ENCODE data around the gene GRIK4.

Gene GRIK4

DNA sequence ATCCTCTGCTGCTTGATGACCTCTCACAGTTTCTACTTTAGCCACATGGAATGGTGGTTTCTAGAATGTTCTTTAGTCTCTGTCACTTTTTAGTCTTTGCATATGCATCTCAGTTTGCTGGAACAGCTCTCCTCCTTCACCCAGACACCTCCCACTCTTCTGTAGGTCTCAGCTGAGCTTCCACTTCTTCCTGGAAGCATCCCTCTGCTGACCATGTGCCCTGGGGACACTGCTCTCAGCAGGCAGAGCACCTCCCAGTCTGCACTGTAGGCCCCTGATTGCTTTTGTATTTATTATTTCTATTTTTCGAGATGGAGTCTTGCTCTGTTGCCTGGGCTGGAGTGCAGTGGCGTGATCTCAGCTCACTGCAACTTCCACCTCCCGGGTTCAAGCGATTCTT, 84.0 kb downstream of the GRIK4 start:
- Histone ChIP-seq H2AFZ (ENCODE audit: low read length) (no peak overlapping the region), H3K79me2 (ENCODE audit: insufficient read depth, low read length) (no peaks in the 10 kb centered on the region), H3K4me2 (ENCODE audit: low read length) (no peak overlapping the region), H3K9ac (ENCODE audit: low read length) (no peak overlapping the region), H3K27me3 (ENCODE audit: insufficient read depth, low read length) (no peaks in the 10 kb centered on the region), H3K27ac (ENCODE audit: low read depth, low read length, poor library complexity, severe bottlenecking) (no peak overlapping the region), H3F3A (ENCODE audit: insufficient read depth, low read length) (no peaks in the 10 kb centered on the region), H3K36me3 (ENCODE audit: insufficient read depth, low read length) (no peaks in the 10 kb centered on the region), H3K4me1 (ENCODE audit: insufficient read depth, low read length, severe bottlenecking) (no peaks in the 10 kb centered on the region), H3K9me3 (ENCODE audit: low read length) (no peaks in the 10 kb centered on the region), H4K20me1 (ENCODE audit: insufficient read depth, low read length) (no peaks in the 10 kb centered on the region), H3K4me3 (ENCODE audit: low read depth, low read length, poor library complexity, severe bottlenecking) (no peak overlapping the region), H3K9me2 (ENCODE audit: low read depth, low read length) (no peaks in the 10 kb centered on the region)
- no peak for TF ChIP-seq EZH2 (IDR thresholded peaks at IDR 0.05; ENCODE audit: borderline replicate concordance, low read length)
- TF ChIP-seq, protein P1, sequence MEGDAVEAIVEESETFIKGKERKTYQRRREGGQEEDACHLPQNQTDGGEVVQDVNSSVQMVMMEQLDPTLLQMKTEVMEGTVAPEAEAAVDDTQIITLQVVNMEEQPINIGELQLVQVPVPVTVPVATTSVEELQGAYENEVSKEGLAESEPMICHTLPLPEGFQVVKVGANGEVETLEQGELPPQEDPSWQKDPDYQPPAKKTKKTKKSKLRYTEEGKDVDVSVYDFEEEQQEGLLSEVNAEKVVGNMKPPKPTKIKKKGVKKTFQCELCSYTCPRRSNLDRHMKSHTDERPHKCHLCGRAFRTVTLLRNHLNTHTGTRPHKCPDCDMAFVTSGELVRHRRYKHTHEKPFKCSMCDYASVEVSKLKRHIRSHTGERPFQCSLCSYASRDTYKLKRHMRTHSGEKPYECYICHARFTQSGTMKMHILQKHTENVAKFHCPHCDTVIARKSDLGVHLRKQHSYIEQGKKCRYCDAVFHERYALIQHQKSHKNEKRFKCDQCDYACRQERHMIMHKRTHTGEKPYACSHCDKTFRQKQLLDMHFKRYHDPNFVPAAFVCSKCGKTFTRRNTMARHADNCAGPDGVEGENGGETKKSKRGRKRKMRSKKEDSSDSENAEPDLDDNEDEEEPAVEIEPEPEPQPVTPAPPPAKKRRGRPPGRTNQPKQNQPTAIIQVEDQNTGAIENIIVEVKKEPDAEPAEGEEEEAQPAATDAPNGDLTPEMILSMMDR (IDR thresholded peaks at IDR 0.05; ENCODE audit: low read length): no peak

DNA sequence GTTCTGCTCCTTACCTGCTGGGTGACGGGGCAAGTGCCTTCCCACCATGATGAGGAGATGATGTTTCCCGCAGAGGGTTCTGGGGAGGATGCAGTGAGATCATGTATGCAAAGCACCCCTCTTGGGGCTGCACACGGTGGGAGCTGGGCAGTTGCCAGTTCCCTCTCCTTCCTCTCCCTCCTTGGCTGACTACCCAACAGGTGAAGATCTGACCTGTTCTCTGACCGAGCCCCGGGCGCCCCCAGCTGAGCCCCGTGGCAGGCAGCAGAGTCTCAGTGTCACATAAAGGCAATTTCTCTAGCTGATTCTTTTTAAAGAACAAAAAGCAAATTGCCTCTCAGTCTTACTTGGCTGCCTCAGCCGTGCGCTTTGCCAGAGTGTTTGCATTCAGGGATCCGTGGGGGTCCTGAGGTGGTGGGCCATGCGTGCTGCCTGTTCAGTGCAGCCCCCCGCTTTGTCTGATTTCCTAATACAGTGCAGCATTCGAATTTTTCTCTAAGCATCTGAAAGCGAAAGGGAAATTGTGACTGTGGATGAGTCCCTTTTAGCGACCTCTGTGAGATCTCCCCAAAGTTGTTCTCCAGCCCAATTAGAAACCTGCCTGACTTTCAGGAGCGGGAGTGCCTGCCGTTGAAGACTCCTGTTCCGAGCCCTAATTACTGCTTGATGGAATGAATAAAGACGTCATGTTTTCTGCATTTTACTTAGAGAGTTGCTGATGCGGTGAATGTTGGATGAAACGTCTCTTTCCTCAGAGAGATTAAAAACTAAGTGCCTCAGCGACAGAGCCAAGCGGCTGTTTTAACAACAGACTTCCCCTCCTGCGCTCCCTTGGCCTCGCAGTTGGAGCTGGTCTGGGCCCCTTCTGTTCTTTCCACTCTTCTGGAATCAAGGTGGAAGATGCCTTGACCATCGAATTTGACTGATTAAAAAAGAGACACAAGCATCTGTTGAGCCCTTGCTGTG, 86.0 kb downstream of the GRIK4 start:
- no peak for TF ChIP-seq EZH2 (IDR thresholded peaks at IDR 0.05; ENCODE audit: borderline replicate concordance, low read length)
- TF ChIP-seq, protein P1 (IDR thresholded peaks at IDR 0.05; ENCODE audit: low read length): no peak
- no peaks in the 10 kb centered on the region for H3K79me2 ChIP-seq (ENCODE audit: insufficient read depth, low read length)
- no peak overlapping the region for H3K27ac ChIP-seq (ENCODE audit: low read depth, low read length, poor library complexity, severe bottlenecking)
- H3K4me2 ChIP-seq (ENCODE audit: low read length): no peak overlapping the region
- H3K36me3 ChIP-seq (ENCODE audit: insufficient read depth, low read length): no peaks in the 10 kb centered on the region
- no peaks in the 10 kb centered on the region for H3K27me3 ChIP-seq (ENCODE audit: insufficient read depth, low read length)
- H3K4me1 ChIP-seq (ENCODE audit: insufficient read depth, low read length, severe bottlenecking): no peaks in the 10 kb centered on the region
- H3K4me3 ChIP-seq (ENCODE audit: low read depth, low read length, poor library complexity, severe bottlenecking): no peak overlapping the region
- H2AFZ ChIP-seq (ENCODE audit: low read length): no peak overlapping the region
- no peaks in the 10 kb centered on the region for H3F3A ChIP-seq (ENCODE audit: insufficient read depth, low read length)
- H3K9ac ChIP-seq (ENCODE audit: low read length): no peak overlapping the region
- H3K9me3 ChIP-seq (ENCODE audit: low read length): no peaks in the 10 kb centered on the region
- no peaks in the 10 kb centered on the region for H4K20me1 ChIP-seq (ENCODE audit: insufficient read depth, low read length)
- no peaks in the 10 kb centered on the region for H3K9me2 ChIP-seq (ENCODE audit: low read depth, low read length)

DNA sequence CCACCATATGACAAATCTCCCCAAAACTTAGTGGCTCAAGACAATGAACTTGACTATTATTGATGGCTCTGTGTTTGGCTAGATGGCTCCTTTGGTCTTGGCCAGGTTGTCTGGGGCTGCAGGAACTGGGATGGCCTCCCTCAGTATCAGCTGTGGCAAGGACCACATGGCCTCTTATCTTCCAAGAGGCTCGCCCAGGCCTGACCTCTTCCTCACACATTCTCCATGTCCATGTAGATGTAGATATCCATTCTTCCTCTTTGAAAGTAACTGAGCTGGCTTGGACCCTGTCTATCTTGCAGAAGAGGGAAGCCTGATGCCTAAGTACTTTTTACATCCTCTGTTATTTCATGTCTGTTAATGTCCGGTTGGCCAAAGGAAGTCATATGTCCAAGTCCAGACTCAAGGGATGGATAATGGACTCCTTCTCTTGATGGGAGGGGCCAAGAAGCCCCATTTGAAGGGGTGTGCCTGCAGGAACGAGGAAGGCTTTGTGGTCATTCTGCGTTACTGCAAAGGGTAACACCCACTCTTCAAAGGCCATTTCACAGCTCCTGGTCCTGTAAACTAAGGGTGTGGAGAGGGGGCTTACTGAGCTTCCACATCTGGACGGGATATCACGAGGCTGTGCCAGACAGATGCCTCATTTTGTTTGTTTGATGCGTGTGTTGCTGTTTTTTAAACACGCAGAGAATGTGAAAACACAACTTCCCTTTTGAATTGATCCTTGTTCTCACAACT, 87.1 kb downstream of the GRIK4 start:
- Histone ChIP-seq H3K36me3 (ENCODE audit: insufficient read depth, low read length) (no peaks in the 10 kb centered on the region), H3K4me1 (ENCODE audit: insufficient read depth, low read length, severe bottlenecking) (no peaks in the 10 kb centered on the region), H4K20me1 (ENCODE audit: insufficient read depth, low read length) (no peaks in the 10 kb centered on the region), H3K4me2 (ENCODE audit: low read length) (no peak overlapping the region), H3K4me3 (ENCODE audit: low read depth, low read length, poor library complexity, severe bottlenecking) (no peak overlapping the region), H3K9ac (ENCODE audit: low read length) (no peak overlapping the region), H3F3A (ENCODE audit: insufficient read depth, low read length) (no peaks in the 10 kb centered on the region), H3K27ac (ENCODE audit: low read depth, low read length, poor library complexity, severe bottlenecking) (no peak overlapping the region), H3K9me3 (ENCODE audit: low read length) (no peaks in the 10 kb centered on the region), H3K9me2 (ENCODE audit: low read depth, low read length) (no peaks in the 10 kb centered on the region), H2AFZ (ENCODE audit: low read length) (no peak overlapping the region), H3K27me3 (ENCODE audit: insufficient read depth, low read length) (no peaks in the 10 kb centered on the region), H3K79me2 (ENCODE audit: insufficient read depth, low read length) (no peaks in the 10 kb centered on the region)
- no peak for TF ChIP-seq EZH2 (IDR thresholded peaks at IDR 0.05; ENCODE audit: borderline replicate concordance, low read length)
- TF ChIP-seq, protein P1 (IDR thresholded peaks at IDR 0.05; ENCODE audit: low read length): no peak

Data from OCI-LY1 (cell line).